HEK293T (cell line): ENCODE results near the gene DHRS9.

Source experiments
- CTCF ChIA-PET: fragments of 350-600 bp; formaldehyde crosslinking; extraction: SDS; loops from one replicate; lab custom pipeline; 2021; ENCODE audit warnings: antibody characterized with exemption, inconsistent platforms; lab: Yijun Ruan, JAX
- POLR2A ChIA-PET: fragments of 350-600 bp; formaldehyde crosslinking; extraction: SDS; loops from one replicate; lab custom pipeline; 2020; ENCODE audit warnings: antibody characterized with exemption, inconsistent platforms; lab: Yijun Ruan, JAX
- DNase-seq: peaks from one replicate; pipeline ENCODE4 v3.0.0; 2012; ENCODE audit warnings: mixed read lengths; ENCODE audit errors: extremely low spot score
- ARNT ChIP-seq: fragments of 450-650 bp; IDR thresholded peaks from 2 replicates; pipeline ENCODE4 v1.6.1; 2017; ENCODE audit warnings: mild to moderate bottlenecking
- BHLHE40 ChIP-seq: fragments of 450-650 bp; IDR thresholded peaks from 2 replicates; pipeline ENCODE4 v1.6.1; 2016; ENCODE audit warnings: mild to moderate bottlenecking, moderate library complexity, borderline replicate concordance
- CTBP1 ChIP-seq: fragments of 450-650 bp; IDR thresholded peaks from 2 replicates; pipeline ENCODE4 v1.6.1; 2016; ENCODE audit warnings: borderline replicate concordance
- ELF4 ChIP-seq: fragments of 450-650 bp; IDR thresholded peaks from 2 replicates; pipeline ENCODE4 v1.6.1; 2017; ENCODE audit warnings: antibody characterized with exemption
- FOXA1 ChIP-seq: fragments of 450-650 bp; IDR thresholded peaks from 2 replicates; pipeline ENCODE4 v1.6.1; 2016; ENCODE audit warnings: mild to moderate bottlenecking
- FOXK2 ChIP-seq: fragments of 450-650 bp; IDR thresholded peaks from 2 replicates; pipeline ENCODE4 v1.6.1; 2016; ENCODE audit warnings: mild to moderate bottlenecking
- FOXM1 ChIP-seq: fragments of 450-650 bp; IDR thresholded peaks from 2 replicates; pipeline ENCODE4 v1.6.1; 2017; ENCODE audit warnings: mild to moderate bottlenecking, borderline replicate concordance
- HDGF ChIP-seq: fragments of 450-650 bp; IDR thresholded peaks from 2 replicates; pipeline ENCODE4 v1.6.1; 2017; ENCODE audit warnings: antibody characterized with exemption, borderline replicate concordance
- L3MBTL2 ChIP-seq: fragments of 450-650 bp; conservative IDR thresholded peaks from 2 replicates; pipeline ENCODE4 v1.6.1; 2016; ENCODE audit warnings: mild to moderate bottlenecking
- LEF1 ChIP-seq: fragments of 450-650 bp; IDR thresholded peaks from 2 replicates; pipeline ENCODE4 v1.6.1; 2017; ENCODE audit warnings: mild to moderate bottlenecking, borderline replicate concordance
- NFRKB ChIP-seq: fragments of 450-650 bp; IDR thresholded peaks from 2 replicates; pipeline ENCODE4 v1.6.1; 2016; ENCODE audit warnings: mild to moderate bottlenecking, moderate library complexity
- PKNOX1 ChIP-seq: fragments of 450-650 bp; IDR thresholded peaks from 2 replicates; pipeline ENCODE4 v1.6.1; 2016
- SP1 ChIP-seq: fragments of 450-650 bp; IDR thresholded peaks from 2 replicates; pipeline ENCODE4 v1.6.1; 2017
- SUZ12 ChIP-seq: fragments of 450-650 bp; IDR thresholded peaks from 2 replicates; pipeline ENCODE4 v1.6.1; 2016; ENCODE audit warnings: mild to moderate bottlenecking
- TARDBP ChIP-seq: fragments of 450-650 bp; IDR thresholded peaks from 2 replicates; pipeline ENCODE4 v1.6.1; 2016
- ZNF384 ChIP-seq: fragments of 450-650 bp; IDR thresholded peaks from 2 replicates; pipeline ENCODE4 v1.6.1; 2016

Gene DHRS9

GRCh38 chr2:169034984-169035544 lies 34.3 kb upstream of the DHRS9 start:
- DNase-seq = no peak
- TF ChIP-seq ZNF384 (no peak), L3MBTL2 (no peak), FOXA1 (no peak), FOXK2 (no peak), TARDBP (no peak), FOXM1 (no peak), CTBP1 (no peak)
- POLR2A ChIA-PET = no interaction called here
- CTCF ChIA-PET = no interaction called here

- no peak for DNase-seq
- no peak for TF ChIP-seq TARDBP
- no peak for TF ChIP-seq HDGF
- TF ChIP-seq L3MBTL2 = no peak
- no peak for TF ChIP-seq ARNT
- no peak for TF ChIP-seq PKNOX1
- TF ChIP-seq ELF4 = no peak
- no peak for TF ChIP-seq CTBP1
- TF ChIP-seq LEF1 = no peak
- TF ChIP-seq SP1 = no peak
- no peak for TF ChIP-seq FOXM1
- no peak for TF ChIP-seq ZNF384
- TF ChIP-seq SUZ12 = no peak
- TF ChIP-seq FOXA1 = no peak
- no peak for TF ChIP-seq BHLHE40
- TF ChIP-seq FOXK2 = no peak
- TF ChIP-seq NFRKB = no peak
- CTCF ChIA-PET = no interaction called here
- POLR2A ChIA-PET = no interaction called here
These were observed 33.5 kb upstream of the DHRS9 start for GRCh38 chr2:169035887-169036286.

GRCh38 chr2:169036736-169037440 lies 32.5 kb upstream of the DHRS9 start:
- ChIA-PET CTCF (no interaction called here), POLR2A (no interaction called here)
- no peak for DNase-seq
- no peak for TF ChIP-seq L3MBTL2
- no peak for TF ChIP-seq PKNOX1
- TF ChIP-seq SUZ12 = no peak
- TF ChIP-seq FOXA1 = no peak
- TF ChIP-seq ZNF384 = no peak
- no peak for TF ChIP-seq SP1
- TF ChIP-seq ARNT = no peak
- TF ChIP-seq LEF1 = no peak
- no peak for TF ChIP-seq FOXM1
- TF ChIP-seq ELF4 = no peak
- TF ChIP-seq NFRKB = no peak
- no peak for TF ChIP-seq CTBP1

- DNase-seq = no peak
- no peak for TF ChIP-seq FOXK2
- no peak for TF ChIP-seq SUZ12
- TF ChIP-seq L3MBTL2 = no peak
- no peak for TF ChIP-seq BHLHE40
- no peak for TF ChIP-seq HDGF
- TF ChIP-seq ELF4 = no peak
- no peak for TF ChIP-seq FOXA1
- no peak for TF ChIP-seq CTBP1
- TF ChIP-seq PKNOX1 = no peak
- TF ChIP-seq TARDBP = no peak
- TF ChIP-seq FOXM1 = no peak
- no peak for TF ChIP-seq ZNF384
- POLR2A ChIA-PET = no interaction called here
- CTCF ChIA-PET = no interaction called here
These were observed 31.0 kb upstream of the DHRS9 start for GRCh38 chr2:169038338-169038757.

- no peak for TF ChIP-seq FOXA1
- no peak for TF ChIP-seq L3MBTL2
- no peak for TF ChIP-seq FOXM1
- no peak for TF ChIP-seq CTBP1
- no peak for TF ChIP-seq SP1
- no peak for TF ChIP-seq TARDBP
- TF ChIP-seq PKNOX1 = no peak
- no peak for TF ChIP-seq BHLHE40
- no peak for TF ChIP-seq NFRKB
- no peak for TF ChIP-seq ZNF384
- TF ChIP-seq SUZ12 = no peak
- no peak for TF ChIP-seq ELF4
- ChIA-PET CTCF (no interaction called here), POLR2A (no interaction called here)
- DNase-seq = no peak
These were observed 29.7 kb upstream of the DHRS9 start for GRCh38 chr2:169039702-169040101.
